Measurements from ENCODE around the gene NIPA2.

DNA sequence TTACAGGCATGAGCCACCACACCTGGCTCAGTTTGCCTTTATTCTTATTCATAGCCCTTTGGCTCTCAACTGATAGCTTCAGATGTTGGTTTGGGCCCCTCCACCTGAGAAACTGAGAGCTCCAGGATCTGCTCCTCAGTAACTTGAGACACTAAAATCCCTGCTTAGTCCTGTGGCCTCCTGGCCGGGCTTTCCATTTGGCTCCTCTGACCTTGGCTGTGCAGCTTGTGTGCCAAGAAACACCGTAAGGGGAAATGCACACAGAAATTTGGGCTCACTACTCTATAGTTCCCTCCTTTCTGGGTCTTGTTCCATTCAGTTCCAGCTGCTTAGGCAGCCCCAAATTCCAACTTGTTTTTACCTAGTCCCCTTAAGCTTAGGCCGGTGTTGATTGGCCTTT, 24.9 kb downstream of the NIPA2 start:
- TF ChIP-seq, protein P1, sequence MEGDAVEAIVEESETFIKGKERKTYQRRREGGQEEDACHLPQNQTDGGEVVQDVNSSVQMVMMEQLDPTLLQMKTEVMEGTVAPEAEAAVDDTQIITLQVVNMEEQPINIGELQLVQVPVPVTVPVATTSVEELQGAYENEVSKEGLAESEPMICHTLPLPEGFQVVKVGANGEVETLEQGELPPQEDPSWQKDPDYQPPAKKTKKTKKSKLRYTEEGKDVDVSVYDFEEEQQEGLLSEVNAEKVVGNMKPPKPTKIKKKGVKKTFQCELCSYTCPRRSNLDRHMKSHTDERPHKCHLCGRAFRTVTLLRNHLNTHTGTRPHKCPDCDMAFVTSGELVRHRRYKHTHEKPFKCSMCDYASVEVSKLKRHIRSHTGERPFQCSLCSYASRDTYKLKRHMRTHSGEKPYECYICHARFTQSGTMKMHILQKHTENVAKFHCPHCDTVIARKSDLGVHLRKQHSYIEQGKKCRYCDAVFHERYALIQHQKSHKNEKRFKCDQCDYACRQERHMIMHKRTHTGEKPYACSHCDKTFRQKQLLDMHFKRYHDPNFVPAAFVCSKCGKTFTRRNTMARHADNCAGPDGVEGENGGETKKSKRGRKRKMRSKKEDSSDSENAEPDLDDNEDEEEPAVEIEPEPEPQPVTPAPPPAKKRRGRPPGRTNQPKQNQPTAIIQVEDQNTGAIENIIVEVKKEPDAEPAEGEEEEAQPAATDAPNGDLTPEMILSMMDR (IDR thresholded peaks at IDR 0.05; ENCODE audit: low read depth, low read length, missing input control): no peak
- TF ChIP-seq, protein P2, sequence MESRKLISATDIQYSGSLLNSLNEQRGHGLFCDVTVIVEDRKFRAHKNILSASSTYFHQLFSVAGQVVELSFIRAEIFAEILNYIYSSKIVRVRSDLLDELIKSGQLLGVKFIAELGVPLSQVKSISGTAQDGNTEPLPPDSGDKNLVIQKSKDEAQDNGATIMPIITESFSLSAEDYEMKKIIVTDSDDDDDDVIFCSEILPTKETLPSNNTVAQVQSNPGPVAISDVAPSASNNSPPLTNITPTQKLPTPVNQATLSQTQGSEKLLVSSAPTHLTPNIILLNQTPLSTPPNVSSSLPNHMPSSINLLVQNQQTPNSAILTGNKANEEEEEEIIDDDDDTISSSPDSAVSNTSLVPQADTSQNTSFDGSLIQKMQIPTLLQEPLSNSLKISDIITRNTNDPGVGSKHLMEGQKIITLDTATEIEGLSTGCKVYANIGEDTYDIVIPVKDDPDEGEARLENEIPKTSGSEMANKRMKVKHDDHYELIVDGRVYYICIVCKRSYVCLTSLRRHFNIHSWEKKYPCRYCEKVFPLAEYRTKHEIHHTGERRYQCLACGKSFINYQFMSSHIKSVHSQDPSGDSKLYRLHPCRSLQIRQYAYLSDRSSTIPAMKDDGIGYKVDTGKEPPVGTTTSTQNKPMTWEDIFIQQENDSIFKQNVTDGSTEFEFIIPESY (IDR thresholded peaks at IDR 0.05): no peak
- TF ChIP-seq JUND (IDR thresholded peaks at IDR 0.05): no peak
